Fibroblast of lung (primary cell): ENCODE measurements around the gene FEZF2.

Experiments used
- EZH2 ChIP-seq: IDR thresholded peaks from 2 replicates; pipeline ENCODE4 v1.5.1; 2012; ENCODE audit warnings: low read length, control low read depth, mild to moderate bottlenecking; ENCODE audit errors: missing control alignments
- TF ChIP-seq, protein P1 (sequence below), 2 donors: IDR thresholded peaks in 1 of 2; conservative IDR thresholded peaks in 1 of 2; 1 replicate in 1 of 2; 2 replicates in 1 of 2; pipeline ENCODE4 v1.5.1; 2011 to 2012; ENCODE audit warnings: low read length in 2 of 2, control low read depth in 1 of 2, inconsistent platforms in 1 of 2, low read depth in 1 of 2, mild to moderate bottlenecking in 1 of 2

DNA sequence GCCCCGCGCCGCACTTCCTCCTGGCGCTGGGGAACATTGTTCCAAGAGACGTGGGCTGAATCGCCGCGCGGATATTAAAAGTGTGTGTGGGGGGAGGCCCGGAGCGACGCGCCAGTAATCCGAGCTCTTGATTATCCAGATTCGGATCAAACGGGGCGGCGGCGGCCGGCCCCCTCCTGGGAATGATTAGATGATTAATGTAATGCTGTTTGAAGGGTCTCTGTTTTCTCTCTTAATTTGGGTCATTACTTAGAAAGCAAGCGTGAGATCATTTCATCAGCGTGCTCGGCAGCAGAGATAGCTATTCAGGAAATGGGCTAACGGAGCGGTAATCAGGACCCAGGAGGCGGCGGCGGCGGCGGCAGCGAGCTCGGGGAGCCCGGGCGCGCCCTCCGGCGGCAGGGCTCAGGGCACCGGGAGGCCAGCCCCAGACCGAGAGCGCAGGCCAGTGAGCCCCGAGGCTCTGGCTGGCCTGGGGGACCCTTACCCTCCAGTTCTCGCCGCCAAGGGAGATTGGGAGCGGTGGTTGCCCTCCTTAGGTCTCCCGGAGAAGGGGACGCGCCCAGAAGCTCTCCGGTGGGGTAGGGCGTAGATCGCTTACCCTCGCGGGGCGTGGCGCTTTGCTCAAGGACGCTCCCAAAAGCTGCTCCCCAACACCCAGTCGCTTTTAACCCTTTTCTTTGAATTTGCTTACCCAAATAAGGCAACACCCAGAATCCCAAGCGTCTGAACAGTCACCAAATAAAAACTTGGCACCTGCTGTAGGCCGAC lies 4.5 kb downstream of the FEZF2 start:
- TF ChIP-seq EZH2, result no peak
- TF ChIP-seq, protein P1, sequence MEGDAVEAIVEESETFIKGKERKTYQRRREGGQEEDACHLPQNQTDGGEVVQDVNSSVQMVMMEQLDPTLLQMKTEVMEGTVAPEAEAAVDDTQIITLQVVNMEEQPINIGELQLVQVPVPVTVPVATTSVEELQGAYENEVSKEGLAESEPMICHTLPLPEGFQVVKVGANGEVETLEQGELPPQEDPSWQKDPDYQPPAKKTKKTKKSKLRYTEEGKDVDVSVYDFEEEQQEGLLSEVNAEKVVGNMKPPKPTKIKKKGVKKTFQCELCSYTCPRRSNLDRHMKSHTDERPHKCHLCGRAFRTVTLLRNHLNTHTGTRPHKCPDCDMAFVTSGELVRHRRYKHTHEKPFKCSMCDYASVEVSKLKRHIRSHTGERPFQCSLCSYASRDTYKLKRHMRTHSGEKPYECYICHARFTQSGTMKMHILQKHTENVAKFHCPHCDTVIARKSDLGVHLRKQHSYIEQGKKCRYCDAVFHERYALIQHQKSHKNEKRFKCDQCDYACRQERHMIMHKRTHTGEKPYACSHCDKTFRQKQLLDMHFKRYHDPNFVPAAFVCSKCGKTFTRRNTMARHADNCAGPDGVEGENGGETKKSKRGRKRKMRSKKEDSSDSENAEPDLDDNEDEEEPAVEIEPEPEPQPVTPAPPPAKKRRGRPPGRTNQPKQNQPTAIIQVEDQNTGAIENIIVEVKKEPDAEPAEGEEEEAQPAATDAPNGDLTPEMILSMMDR (conservative IDR thresholded peaks at IDR 0.05 in 1 of 2, IDR thresholded peaks at IDR 0.05 in 1 of 2; ENCODE audit: low read depth in 1 of 2, low read length in 2 of 2), result no peak
